Measurements from ENCODE around the gene JPT2. TPM values are rescaled to one million over a fixed set of nuclear protein-coding genes. Genes with fewer than 3 reads are reported as not detected.

JPT2 gene
- total RNA-seq, 1 experiment from 2014 or later: 200 TPM

GRCh38 chr16:1741553-1742165 is 63.6 kb downstream of the JPT2 start:
- no peaks in the 10 kb centered on the region for H3K4me1 ChIP-seq (ENCODE audit: insufficient read depth, low read length, poor library complexity, severe bottlenecking)
- CTCF ChIA-PET: no interaction called here
- no peak for DNase-seq (ENCODE audit: low spot score)
- POLR2A ChIA-PET (ENCODE audit: low non-redundant PET): no interaction called here
- no peak overlapping the region for H3K4me3 ChIP-seq (ENCODE audit: low read depth, low read length, poor library complexity, severe bottlenecking)
- TF ChIP-seq CTCF (conservative IDR thresholded peaks at IDR 0.05; ENCODE audit: low read depth, low read length) (no peak), EZH2 (IDR thresholded peaks at IDR 0.05; ENCODE audit: borderline replicate concordance, low read depth, low read length, poor library complexity, severe bottlenecking) (no peak)
- H3K9me3 ChIP-seq (ENCODE audit: low read depth, low read length, poor library complexity, severe bottlenecking): peaks cover 6% of the 10 kb centered on the region
- no TSS peak for BruUV-seq (replicated peaks)
- peaks cover 2% of the 10 kb centered on the region for H3K36me3 ChIP-seq (ENCODE audit: insufficient read depth, low read length, poor library complexity, severe bottlenecking)
- intact Hi-C loops (cut with micrococcal nuclease; ENCODE audit: unreplicated experiment): no loop called here
- H3K27me3 ChIP-seq (replicated peaks; ENCODE audit: insufficient read depth, low read depth, low read length, poor library complexity): no peaks in the 10 kb centered on the region
- H3K27ac ChIP-seq (ENCODE audit: low read depth, low read length, poor library complexity, severe bottlenecking): no peak overlapping the region

- POLR2A ChIA-PET (ENCODE audit: low non-redundant PET): no interaction called here
- no TSS peak for BruUV-seq (replicated peaks)
- Histone ChIP-seq H3K27ac (ENCODE audit: low read depth, low read length, poor library complexity, severe bottlenecking) (no peak overlapping the region), H3K4me3 (ENCODE audit: low read depth, low read length, poor library complexity, severe bottlenecking) (no peak overlapping the region), H3K9me3 (ENCODE audit: low read depth, low read length, poor library complexity, severe bottlenecking) (no peaks in the 10 kb centered on the region), H3K27me3 (replicated peaks; ENCODE audit: insufficient read depth, low read depth, low read length, poor library complexity) (no peaks in the 10 kb centered on the region), H3K36me3 (ENCODE audit: insufficient read depth, low read length, poor library complexity, severe bottlenecking) (peaks cover 10% of the 10 kb centered on the region), H3K4me1 (ENCODE audit: insufficient read depth, low read length, poor library complexity, severe bottlenecking) (no peaks in the 10 kb centered on the region)
- intact Hi-C loops (cut with micrococcal nuclease; ENCODE audit: unreplicated experiment): no loop called here
- no peak for TF ChIP-seq EZH2 (IDR thresholded peaks at IDR 0.05; ENCODE audit: borderline replicate concordance, low read depth, low read length, poor library complexity, severe bottlenecking)
- TF ChIP-seq CTCF (conservative IDR thresholded peaks at IDR 0.05; ENCODE audit: low read depth, low read length): no peak
- no peak for DNase-seq (ENCODE audit: low spot score)
- CTCF ChIA-PET: no interaction called here
Measured at GRCh38 chr16:1743376-1744337, 65.6 kb downstream of the JPT2 start.

DNA sequence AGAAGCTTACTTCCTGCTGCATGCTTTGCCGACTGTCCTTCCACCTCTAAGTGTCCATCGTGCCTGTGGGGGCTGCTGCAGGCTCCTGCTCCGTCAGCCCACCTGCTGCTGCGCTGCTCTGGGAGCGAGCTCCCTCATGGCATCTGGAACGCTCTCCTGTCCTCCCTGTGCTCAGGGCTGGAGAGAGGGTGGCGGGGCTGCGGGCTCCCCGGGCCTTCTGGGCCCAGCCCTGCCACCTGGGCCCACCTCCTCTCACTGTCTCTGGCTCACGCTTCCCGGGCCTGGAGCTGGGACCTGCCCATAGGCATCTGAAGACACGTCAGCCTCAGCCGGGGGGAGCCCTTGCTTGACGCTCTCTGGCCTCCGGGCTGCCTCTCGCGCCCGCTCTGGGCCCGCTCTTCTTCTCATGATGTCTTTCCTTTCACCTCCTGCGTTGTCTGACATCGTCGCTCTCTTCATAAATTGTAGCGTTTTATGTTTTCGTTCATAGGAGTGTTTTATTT is 66.3 kb downstream of the JPT2 start:
- intact Hi-C loops (cut with micrococcal nuclease; ENCODE audit: unreplicated experiment): no loop called here
- Histone ChIP-seq H3K27me3 (replicated peaks; ENCODE audit: insufficient read depth, low read depth, low read length, poor library complexity) (no peaks in the 10 kb centered on the region), H3K27ac (ENCODE audit: low read depth, low read length, poor library complexity, severe bottlenecking) (no peak overlapping the region), H3K4me3 (ENCODE audit: low read depth, low read length, poor library complexity, severe bottlenecking) (no peak overlapping the region), H3K36me3 (ENCODE audit: insufficient read depth, low read length, poor library complexity, severe bottlenecking) (peaks cover 10% of the 10 kb centered on the region), H3K9me3 (ENCODE audit: low read depth, low read length, poor library complexity, severe bottlenecking) (no peaks in the 10 kb centered on the region), H3K4me1 (ENCODE audit: insufficient read depth, low read length, poor library complexity, severe bottlenecking) (no peaks in the 10 kb centered on the region)
- POLR2A ChIA-PET (ENCODE audit: low non-redundant PET): no interaction called here
- no peak for TF ChIP-seq CTCF (conservative IDR thresholded peaks at IDR 0.05; ENCODE audit: low read depth, low read length)
- TF ChIP-seq EZH2 (IDR thresholded peaks at IDR 0.05; ENCODE audit: borderline replicate concordance, low read depth, low read length, poor library complexity, severe bottlenecking): no peak
- CTCF ChIA-PET: no interaction called here
- DNase-seq (ENCODE audit: low spot score): no peak
- BruUV-seq (replicated peaks): no TSS peak

All from A673 (cell line).